ENCODE results near the gene BCL10.

GRCh38 chr1:85284202-85284601 lies 7.8 kb upstream of the BCL10 start:
- TF ChIP-seq CTCF (IDR thresholded peaks at IDR 0.05) (no peak), POLR2A (IDR thresholded peaks at IDR 0.05) (no peak), POLR2AphosphoS5 (IDR thresholded peaks at IDR 0.05) (no peak)

Data from prostate gland (tissue), 2 donors.